HAP-1 (cell line): Measurements from ENCODE around the gene ECHDC3.

ENCODE experiments used
- DNase-seq, 2 experiments: peaks; one replicate each; pipeline ENCODE4 v3.0.0-alpha.2; 2016 to 2020; ENCODE audit warnings: low spot score in 2 of 2
- H3K27me3 ChIP-seq: fragments of 250-450 bp; sonication (Bioruptor Pico); 2 replicates; pipeline ENCODE4 v1.5.1; 2020; ENCODE audit warnings: low read depth, mild to moderate bottlenecking, moderate library complexity
- H3K36me3 ChIP-seq: fragments of 250-450 bp; sonication (Bioruptor Pico); replicated peaks from 2 replicates; pipeline ENCODE4 v1.5.1; 2020; ENCODE audit warnings: mild to moderate bottlenecking
- H3K4me1 ChIP-seq: fragments of 250-450 bp; sonication (Bioruptor Pico); 2 replicates; pipeline ENCODE4 v1.5.1; 2020; ENCODE audit warnings: mild to moderate bottlenecking
- H3K4me3 ChIP-seq: fragments of 250-450 bp; sonication (Bioruptor Pico); 2 replicates; pipeline ENCODE4 v1.5.1; 2020; ENCODE audit warnings: mild to moderate bottlenecking, moderate library complexity
- H3K9me3 ChIP-seq: fragments of 250-450 bp; sonication (Bioruptor Pico); 2 replicates; pipeline ENCODE4 v1.5.1; 2020; ENCODE audit warnings: mild to moderate bottlenecking, moderate library complexity
- in situ Hi-C: fragments of 300-500 bp; cut with MboI; formaldehyde crosslinking; loops from 3 replicates; pipeline ENCODE4 v1.14.3; 2020; ENCODE audit warnings: low sequenced_read_pairs, inconsistent platforms, mixed read lengths

Gene ECHDC3

GRCh38 chr10:11760151-11760550 is 18.0 kb downstream of the ECHDC3 start:
- H3K9me3 ChIP-seq = no peaks in the 10 kb centered on the region
- in situ Hi-C loops = loop anchor here (10.0 kb wide), 1 partner anchor 335 kb away; no protein-coding TSS in a partner anchor
- H3K4me1 ChIP-seq = peaks cover 12% of the 10 kb centered on the region
- no peak overlapping the region for H3K4me3 ChIP-seq
- peaks cover 4% of the 10 kb centered on the region; the same call in 1 of the 2 replicates for H3K36me3 ChIP-seq
- DNase-seq = no peak
- no peaks in the 10 kb centered on the region for H3K27me3 ChIP-seq

GRCh38 chr10:11760861-11761260 is 18.7 kb downstream of the ECHDC3 start:
- no peak overlapping the region for H3K4me3 ChIP-seq
- no peak for DNase-seq
- in situ Hi-C loops = loop anchor here (10.0 kb wide), 1 partner anchor 336 kb away; no protein-coding TSS in a partner anchor
- H3K36me3 ChIP-seq = peaks cover 4% of the 10 kb centered on the region; the same call in 1 of the 2 replicates
- peaks cover 12% of the 10 kb centered on the region for H3K4me1 ChIP-seq
- no peaks in the 10 kb centered on the region for H3K9me3 ChIP-seq
- H3K27me3 ChIP-seq = no peaks in the 10 kb centered on the region

DNA sequence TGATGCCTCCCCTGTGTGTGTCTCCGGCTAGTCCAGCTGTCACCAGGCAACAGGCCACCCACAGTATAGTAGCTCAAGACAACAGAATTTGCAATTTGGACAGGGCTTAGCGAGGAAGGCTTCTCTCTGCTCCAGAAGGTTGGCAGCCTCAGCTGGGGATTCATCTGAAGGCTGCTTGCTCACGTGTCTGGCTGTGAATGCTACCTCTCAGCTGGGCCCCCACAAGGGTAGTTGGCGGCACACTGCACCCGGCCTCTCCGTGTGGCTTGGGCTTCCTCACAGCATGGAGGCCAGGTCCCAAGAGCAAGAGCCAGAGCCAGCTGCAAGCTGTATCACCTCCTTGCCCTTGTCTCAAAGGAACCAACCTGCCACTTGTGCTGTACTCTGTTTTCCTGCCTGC is 19.2 kb downstream of the ECHDC3 start:
- Histone ChIP-seq H3K4me3 (no peak overlapping the region), H3K36me3 (peaks cover 4% of the 10 kb centered on the region; the same call in 1 of the 2 replicates), H3K4me1 (peaks cover 12% of the 10 kb centered on the region), H3K27me3 (no peaks in the 10 kb centered on the region), H3K9me3 (no peaks in the 10 kb centered on the region)
- DNase-seq = no peak
- in situ Hi-C loops = loop anchor here (10.0 kb wide), 1 partner anchor 337 kb away; no protein-coding TSS in a partner anchor

DNA sequence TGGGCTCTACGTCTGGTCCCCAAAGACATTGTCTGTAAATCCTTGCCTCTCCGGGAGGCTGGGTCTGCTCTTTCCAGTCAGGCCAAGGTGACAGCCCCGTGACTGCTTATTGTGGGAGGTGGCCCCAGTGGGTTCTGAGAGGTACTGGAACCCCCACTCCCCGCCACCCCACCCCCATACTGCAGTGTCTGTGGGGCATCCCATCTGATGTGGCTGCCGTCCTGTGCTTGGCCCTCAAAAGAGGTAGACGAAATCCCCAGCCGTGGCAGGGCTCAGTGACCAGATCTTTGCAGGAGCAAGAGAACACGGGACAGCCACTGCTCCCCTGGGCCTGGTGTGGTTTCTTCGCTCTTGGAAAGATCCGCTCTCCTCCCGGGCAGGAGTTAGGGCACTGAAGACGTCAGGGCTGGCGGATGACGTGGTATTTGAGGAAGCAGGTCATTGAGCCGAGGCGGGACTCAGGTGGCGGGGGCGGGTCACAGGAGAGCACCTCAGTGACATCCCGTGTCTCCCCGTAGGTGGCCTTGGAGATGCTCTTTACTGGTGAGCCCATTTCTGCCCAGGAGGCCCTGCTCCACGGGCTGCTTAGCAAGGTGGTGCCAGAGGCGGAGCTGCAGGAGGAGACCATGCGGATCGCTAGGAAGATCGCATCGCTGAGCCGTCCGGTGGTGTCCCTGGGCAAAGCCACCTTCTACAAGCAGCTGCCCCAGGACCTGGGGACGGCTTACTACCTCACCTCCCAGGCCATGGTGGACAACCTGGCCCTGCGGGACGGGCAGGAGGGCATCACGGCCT is 20.7 kb downstream of the ECHDC3 start:
- Histone ChIP-seq H3K4me1 (peaks cover 2% of the 10 kb centered on the region), H3K36me3 (no peaks in the 10 kb centered on the region; the same call in 1 of the 2 replicates), H3K9me3 (no peaks in the 10 kb centered on the region), H3K4me3 (no peak overlapping the region), H3K27me3 (no peaks in the 10 kb centered on the region)
- in situ Hi-C loops = loop anchor here (10.0 kb wide), 1 partner anchor 338 kb away; no protein-coding TSS in a partner anchor
- no peak for DNase-seq

- in situ Hi-C loops = loop anchor here (10.0 kb wide), 1 partner anchor 339 kb away; no protein-coding TSS in a partner anchor
- no peaks in the 10 kb centered on the region for H3K4me1 ChIP-seq
Observed at GRCh38 chr10:11763501-11763861, 21.3 kb downstream of the ECHDC3 start.

GRCh38 chr10:11765141-11765540 is 23.0 kb downstream of the ECHDC3 start:
- no peak overlapping the region for H3K4me3 ChIP-seq
- no peaks in the 10 kb centered on the region for H3K27me3 ChIP-seq
- H3K9me3 ChIP-seq = no peaks in the 10 kb centered on the region
- no peaks in the 10 kb centered on the region for H3K4me1 ChIP-seq
- H3K36me3 ChIP-seq = no peaks in the 10 kb centered on the region
- DNase-seq = no peak
- in situ Hi-C loops = loop anchor here (10.0 kb wide), 1 partner anchor 340 kb away; no protein-coding TSS in a partner anchor

More at GRCh38 chr10:11763501-11763861, 21.3 kb downstream of the ECHDC3 start:
- no peak for DNase-seq
- no peaks in the 10 kb centered on the region for H3K36me3 ChIP-seq
- H3K27me3 ChIP-seq = no peaks in the 10 kb centered on the region
- H3K4me3 ChIP-seq = no peak overlapping the region
- H3K9me3 ChIP-seq = no peaks in the 10 kb centered on the region

GRCh38 chr10:11772575-11773288 is 30.6 kb downstream of the ECHDC3 start:
- no peaks in the 10 kb centered on the region for H3K36me3 ChIP-seq
- no peak for DNase-seq
- no peaks in the 10 kb centered on the region for H3K9me3 ChIP-seq
- in situ Hi-C loops = no loop called here
- no peaks in the 10 kb centered on the region for H3K27me3 ChIP-seq
- H3K4me3 ChIP-seq = no peak overlapping the region
- H3K4me1 ChIP-seq = peaks cover 5% of the 10 kb centered on the region

DNA sequence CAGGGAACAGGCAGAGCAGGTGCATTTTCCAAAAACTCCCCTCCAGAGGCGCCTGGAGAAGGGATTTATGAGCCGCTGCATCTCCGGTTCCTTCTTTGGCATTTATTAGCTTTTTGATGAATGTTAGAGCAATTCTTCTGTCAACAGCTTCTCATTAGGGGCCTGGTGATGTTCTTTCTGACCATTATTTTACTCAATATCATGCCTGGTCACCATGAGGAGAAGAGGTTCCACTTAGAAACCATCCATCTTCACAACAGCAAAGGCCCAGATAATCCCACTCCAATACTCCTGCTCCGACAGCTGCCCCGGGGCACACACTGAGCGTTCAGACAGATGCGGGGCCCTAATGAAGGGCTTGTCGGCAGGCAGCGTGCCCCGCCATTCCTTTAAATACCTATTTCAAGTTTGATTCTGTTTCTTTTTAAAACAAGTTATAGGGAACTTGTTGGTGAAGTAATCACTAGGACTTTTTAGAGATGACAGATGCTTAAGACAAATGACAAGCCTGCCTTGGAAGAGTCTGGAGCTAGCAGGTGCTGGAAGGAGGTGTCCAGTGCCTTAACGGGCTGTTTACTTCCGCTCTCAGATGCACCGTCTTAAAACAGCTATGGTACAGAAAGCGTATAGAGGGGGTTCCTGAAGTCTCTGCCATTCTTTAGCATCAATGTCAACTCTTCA is 31.7 kb downstream of the ECHDC3 start:
- H3K36me3 ChIP-seq = no peaks in the 10 kb centered on the region
- in situ Hi-C loops = no loop called here
- no peaks in the 10 kb centered on the region for H3K27me3 ChIP-seq
- H3K4me1 ChIP-seq = peaks cover 5% of the 10 kb centered on the region
- H3K9me3 ChIP-seq = no peaks in the 10 kb centered on the region
- H3K4me3 ChIP-seq = no peak overlapping the region
- peak; percentile 73 to 74 for DNase-seq

GRCh38 chr10:11775412-11775811 is 33.2 kb downstream of the ECHDC3 start:
- Histone ChIP-seq H3K9me3 (no peaks in the 10 kb centered on the region), H3K27me3 (no peaks in the 10 kb centered on the region), H3K4me1 (peaks cover 5% of the 10 kb centered on the region), H3K4me3 (no peak overlapping the region), H3K36me3 (no peaks in the 10 kb centered on the region)
- in situ Hi-C loops = no loop called here
- no peak for DNase-seq

- no peaks in the 10 kb centered on the region for H3K27me3 ChIP-seq
- in situ Hi-C loops = no loop called here
- H3K4me3 ChIP-seq = no peak overlapping the region
- H3K36me3 ChIP-seq = no peaks in the 10 kb centered on the region
- H3K9me3 ChIP-seq = no peaks in the 10 kb centered on the region
- no peak for DNase-seq
- peaks cover 5% of the 10 kb centered on the region for H3K4me1 ChIP-seq
Observed at GRCh38 chr10:11776080-11776479, 33.9 kb downstream of the ECHDC3 start.

DNA sequence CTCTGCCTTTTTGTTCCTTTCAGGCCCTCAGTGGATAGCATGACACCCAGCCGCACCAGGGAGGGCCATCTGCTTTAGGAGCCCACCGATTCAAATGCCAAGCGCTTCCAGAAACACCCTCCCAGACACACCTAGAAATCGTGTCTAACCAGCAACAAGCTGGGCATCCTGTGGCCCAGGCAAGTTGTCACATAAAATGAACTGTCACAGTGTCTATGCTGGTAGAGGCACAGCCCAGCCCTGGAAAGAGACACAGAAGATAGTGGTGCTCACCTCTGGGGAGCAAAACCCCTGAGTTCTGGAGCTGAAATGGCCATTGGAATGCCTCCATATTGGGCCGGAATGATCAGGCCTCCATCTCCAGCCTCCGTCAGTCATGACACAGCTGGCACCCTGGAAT is 38.9 kb downstream of the ECHDC3 start:
- Histone ChIP-seq H3K4me1 (no peaks in the 10 kb centered on the region), H3K9me3 (no peaks in the 10 kb centered on the region)

DNA sequence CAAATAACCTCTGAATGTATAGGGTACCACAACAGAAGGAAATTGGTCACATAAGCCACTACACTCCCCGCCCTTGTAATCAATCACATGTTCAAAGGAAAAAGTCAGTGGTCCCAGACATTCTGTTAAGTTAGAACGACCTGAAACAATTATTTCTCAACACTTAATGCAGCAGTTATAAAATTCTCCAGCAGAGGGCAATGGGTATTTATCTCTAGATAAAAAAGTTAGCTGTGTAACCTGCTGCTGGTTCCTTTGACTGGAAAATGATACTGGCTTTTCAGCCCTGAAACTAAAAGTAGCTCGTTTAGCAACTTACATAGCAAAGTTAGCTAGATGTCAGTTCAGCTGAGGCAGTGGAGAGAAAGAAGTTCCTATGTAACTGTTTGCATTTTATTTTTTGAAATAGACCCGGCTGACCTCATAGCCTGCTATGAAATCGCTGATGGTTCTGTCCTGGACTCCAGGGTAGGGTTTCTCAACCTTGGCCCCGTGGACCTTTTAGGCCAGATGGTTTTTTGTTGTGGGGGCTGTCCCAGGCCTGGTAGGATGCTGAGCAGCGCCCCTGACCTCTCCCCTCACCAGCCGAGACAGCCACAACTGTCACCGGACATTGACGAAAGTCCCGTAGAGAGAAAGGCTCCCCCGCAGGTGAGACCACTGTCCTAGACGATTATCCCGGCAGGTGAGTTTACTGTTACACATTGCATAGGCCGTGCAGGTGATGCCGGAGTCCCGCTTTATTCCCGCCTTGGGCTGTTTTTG is 40.8 kb downstream of the ECHDC3 start:
- DNase-seq = peak; percentile 34 to 53
- no peaks in the 10 kb centered on the region for H3K9me3 ChIP-seq
- in situ Hi-C loops = no loop called here
- no peaks in the 10 kb centered on the region for H3K36me3 ChIP-seq
- H3K27me3 ChIP-seq = 0 out of 2 replicates have a peak, but pooled peaks cover 4% of the 10 kb centered on the region
- no peaks in the 10 kb centered on the region for H3K4me1 ChIP-seq
- no peak overlapping the region for H3K4me3 ChIP-seq

More for the DNA sequence above, 38.9 kb downstream of the ECHDC3 start:
- DNase-seq = no peak
- Histone ChIP-seq H3K27me3 (0 out of 2 replicates have a peak, but pooled peaks cover 3% of the 10 kb centered on the region), H3K4me3 (no peak overlapping the region), H3K36me3 (no peaks in the 10 kb centered on the region)
- in situ Hi-C loops = no loop called here

DNA sequence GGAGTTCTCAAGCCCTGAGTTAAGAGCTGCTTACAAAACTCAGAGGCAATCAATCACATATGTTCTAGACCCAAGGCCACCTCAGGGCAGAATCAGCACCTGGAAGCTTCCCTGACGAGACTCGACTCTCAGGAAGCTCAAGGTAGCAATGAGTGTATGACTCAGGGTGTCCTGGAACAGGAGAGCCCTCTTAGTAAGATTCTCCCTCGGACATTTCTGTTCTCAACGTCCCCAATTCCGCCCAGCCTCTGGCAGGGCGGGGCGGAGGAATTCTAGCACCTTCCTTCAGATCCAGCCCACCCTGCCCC is 41.3 kb downstream of the ECHDC3 start:
- Histone ChIP-seq H3K4me1 (no peaks in the 10 kb centered on the region), H3K9me3 (no peaks in the 10 kb centered on the region), H3K4me3 (no peak overlapping the region), H3K27me3 (0 out of 2 replicates have a peak, but pooled peaks cover 7% of the 10 kb centered on the region), H3K36me3 (no peaks in the 10 kb centered on the region)
- in situ Hi-C loops = no loop called here
- DNase-seq = no peak
